ENCODE data around the gene LOXL3. TPM values are rescaled to one million over a fixed set of nuclear protein-coding genes. Genes with fewer than 3 reads are reported as not detected.

Gene LOXL3
- 47.9 and 59.3 TPM in 2 replicates for polyA plus RNA-seq (2012; rRNA removed)
- 20.3 and 30.5 TPM in 2 replicates for polyA plus RNA-seq (2012; cell fraction: cytosol; rRNA removed)
- polyA plus RNA-seq (2012; cell fraction: nucleus; rRNA removed) = 140 and 159 TPM in 2 replicates

DNA sequence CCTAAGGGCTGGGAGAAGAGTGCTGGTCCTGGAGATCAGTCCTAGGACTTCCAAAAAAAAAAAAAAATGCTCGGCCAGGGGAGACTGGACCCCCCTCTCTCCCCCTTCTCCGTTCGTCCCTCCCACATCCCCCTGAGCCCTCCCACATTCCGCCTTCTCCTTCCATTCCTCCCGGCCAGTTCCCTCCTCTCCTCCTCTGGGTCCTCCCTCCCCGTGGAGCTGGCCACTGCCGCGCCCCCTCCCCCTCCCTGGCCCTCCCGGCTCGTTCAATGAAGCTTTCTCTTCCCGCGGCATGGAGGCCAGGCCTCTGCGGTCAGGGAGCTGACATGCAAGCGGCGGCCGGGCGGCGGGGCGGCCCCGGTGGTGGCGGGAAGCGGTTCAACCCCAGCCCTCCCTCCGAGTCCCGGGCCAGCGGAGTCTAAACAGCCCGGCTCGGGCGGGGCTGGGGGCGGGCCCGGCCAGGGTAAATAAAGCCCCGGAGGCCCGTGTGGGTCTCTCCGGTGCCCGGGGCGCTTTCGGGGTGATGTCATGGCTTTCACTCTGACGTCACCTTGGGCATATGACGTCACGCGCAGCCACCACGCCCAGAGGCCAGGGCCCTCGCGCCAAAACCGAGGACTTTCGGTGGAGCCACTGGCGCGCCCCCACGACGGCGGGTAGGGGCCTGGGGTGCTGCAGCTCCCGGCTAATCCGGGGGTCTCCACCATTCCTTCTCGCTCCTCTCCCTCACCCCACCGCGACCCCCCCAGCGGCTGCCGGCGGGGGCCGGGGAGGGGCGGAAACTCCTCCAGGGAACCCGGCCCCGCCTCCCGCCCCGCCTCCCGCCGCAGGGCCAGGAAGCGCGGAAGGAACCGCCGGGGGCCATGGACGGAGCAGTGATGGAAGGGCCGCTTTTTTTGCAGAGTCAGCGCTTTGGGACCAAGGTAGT lies at the start of gene LOXL3, which contains the start of gene DOK1:
Gene LOXL3 (minus strand): TSS at position 51 of the 928 bp plus-strand sequence. CDS start 1,308 bp downstream, outside the sequence.
Gene DOK1 (plus strand): TSS at position 829 of the 928 bp plus-strand sequence. CDS start 35 bp downstream, at position 864.
- ChIA-PET CTCF (interaction anchor here (1.0 to 1.6 kb wide), 7 partner anchors 10 to 71 kb away, joined by 3 to 8 read pairs (median 5); partner anchors contain the start of genes CCDC142 and TTC31), POLR2A (interaction anchor here (0.7 to 1.6 kb wide), 3 partner anchors 39 to 99 kb away, joined by 3 to 4 read pairs (median 3); partner anchors contain the start of genes INO80B, TLX2 and WBP1)
- peak; percentile 98 for DNase-seq
- H3F3A ChIP-seq (replicated peaks; ENCODE audit: insufficient read depth) = peaks cover 20% of the 10 kb centered on the region
- no peaks in the 10 kb centered on the region for H3K27me3 ChIP-seq (ENCODE audit: insufficient read depth)
- H3K79me2 ChIP-seq (ENCODE audit: insufficient read depth) = peaks cover 66% of the 10 kb centered on the region
- peak within 1 kb of the TSS; percentile 98 for H3K4me2 ChIP-seq
- H3K4me3 ChIP-seq (ENCODE audit: low read depth in 2 of 2, low read length in 1 of 2) = peak within 1 kb of the TSS; percentile 86 to 91
- WGBS (ENCODE audit: low lambda C conversion rate) = 1% methylated on average over 21 of the region's 73 CpGs
- peak within 1 kb of the TSS; percentile 92 to 95 for H3K27ac ChIP-seq (ENCODE audit: low read depth in 2 of 2, low read length in 1 of 2)
- H3K9ac ChIP-seq = peak within 1 kb of the TSS; percentile 91
- H3K9me3 ChIP-seq = no peaks in the 10 kb centered on the region
- H3K36me3 ChIP-seq (replicated peaks in 1 of 2; ENCODE audit: control insufficient read depth in 1 of 2, insufficient read depth in 2 of 2, low read length in 1 of 2) = peaks cover 21 to 24% of the 10 kb centered on the region in 2 experiments
- H3K9me2 ChIP-seq = no peaks in the 10 kb centered on the region
- peak within 1 kb of the TSS; percentile 91 for H2AFZ ChIP-seq (ENCODE audit: low read depth)
- peaks cover 9 to 36% of the 10 kb centered on the region in 2 experiments; a peak in 3 of 4 replicates for H3K4me1 ChIP-seq (ENCODE audit: control insufficient read depth in 1 of 2, insufficient read depth in 2 of 2, low read depth in 1 of 2, low read length in 1 of 2)
- H4K20me1 ChIP-seq (ENCODE audit: insufficient read depth) = no peaks in the 10 kb centered on the region
- TF ChIP-seq MEF2A (IDR thresholded peaks at IDR 0.05; ENCODE audit: borderline replicate concordance, low read depth) (no peak), FOXM1 (IDR thresholded peaks at IDR 0.05; ENCODE audit: low read depth) (no peak), FOSL2 (IDR thresholded peaks at IDR 0.05; ENCODE audit: borderline replicate concordance, low read depth) (no peak), EZH2phosphoT487 (IDR thresholded peaks at IDR 0.05; ENCODE audit: borderline replicate concordance, low read depth) (no peak), GATA2 (CRISPR knock-in tag; IDR thresholded peaks at IDR 0.05) (no peak), NFIC (IDR thresholded peaks at IDR 0.05; ENCODE audit: borderline replicate concordance) (0 out of 2 replicates have a peak, but pooled peaks have one; percentile 9), TEAD4 (IDR thresholded peaks at IDR 0.05; ENCODE audit: borderline replicate concordance, insufficient read depth) (no peak), CHD2 (IDR thresholded peaks at IDR 0.05; ENCODE audit: low read length, partially characterized antibody) (peak; percentile 64), YY1 (IDR thresholded peaks at IDR 0.05; ENCODE audit: low read depth) (peak; percentile 63; the same call in 1 of the 2 replicates), FOXJ3 (CRISPR knock-in tag; IDR thresholded peaks at IDR 0.05) (no peak), SMC3 (IDR thresholded peaks at IDR 0.05; ENCODE audit: low read depth, low read length) (no peak), JUND (IDR thresholded peaks at IDR 0.05) (no peak), GABPA (IDR thresholded peaks at IDR 0.05; ENCODE audit: low read depth) (no peak), RFX5 (IDR thresholded peaks at IDR 0.05; ENCODE audit: low read length) (no peak), RCOR1 (IDR thresholded peaks at IDR 0.05; ENCODE audit: low read length) (no peak), RAD21 (IDR thresholded peaks at IDR 0.05; ENCODE audit: low read length) (no peak), POLR2AphosphoS5 (IDR thresholded peaks at IDR 0.05; ENCODE audit: low read depth, low read length) (peak; percentile 40; the same call in 1 of the 2 replicates), RXRA (IDR thresholded peaks at IDR 0.05; ENCODE audit: borderline replicate concordance, low read depth) (no peak), ELF1 (IDR thresholded peaks at IDR 0.05) (0 out of 2 replicates have a peak, but pooled peaks have one; percentile 45), TAF1 (IDR thresholded peaks at IDR 0.05; ENCODE audit: borderline replicate concordance, low read depth, low read length) (0 out of 2 replicates have a peak, but pooled peaks have one; percentile 23), MAX (IDR thresholded peaks at IDR 0.05; ENCODE audit: low read depth) (peak; percentile 54; the same call in 1 of the 2 replicates), NRF1 (IDR thresholded peaks at IDR 0.05; ENCODE audit: low read depth, low read length) (no peak), SIN3A (IDR thresholded peaks at IDR 0.05; ENCODE audit: borderline replicate concordance, low read depth, low read length) (no peak)
- TF ChIP-seq, protein P1, sequence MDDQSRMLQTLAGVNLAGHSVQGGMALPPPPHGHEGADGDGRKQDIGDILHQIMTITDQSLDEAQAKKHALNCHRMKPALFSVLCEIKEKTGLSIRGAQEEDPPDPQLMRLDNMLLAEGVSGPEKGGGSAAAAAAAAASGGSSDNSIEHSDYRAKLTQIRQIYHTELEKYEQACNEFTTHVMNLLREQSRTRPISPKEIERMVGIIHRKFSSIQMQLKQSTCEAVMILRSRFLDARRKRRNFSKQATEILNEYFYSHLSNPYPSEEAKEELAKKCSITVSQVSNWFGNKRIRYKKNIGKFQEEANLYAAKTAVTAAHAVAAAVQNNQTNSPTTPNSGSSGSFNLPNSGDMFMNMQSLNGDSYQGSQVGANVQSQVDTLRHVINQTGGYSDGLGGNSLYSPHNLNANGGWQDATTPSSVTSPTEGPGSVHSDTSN (IDR thresholded peaks at IDR 0.05) = no peak; the same call in 1 of the 2 replicates
- TF ChIP-seq, protein P2, sequence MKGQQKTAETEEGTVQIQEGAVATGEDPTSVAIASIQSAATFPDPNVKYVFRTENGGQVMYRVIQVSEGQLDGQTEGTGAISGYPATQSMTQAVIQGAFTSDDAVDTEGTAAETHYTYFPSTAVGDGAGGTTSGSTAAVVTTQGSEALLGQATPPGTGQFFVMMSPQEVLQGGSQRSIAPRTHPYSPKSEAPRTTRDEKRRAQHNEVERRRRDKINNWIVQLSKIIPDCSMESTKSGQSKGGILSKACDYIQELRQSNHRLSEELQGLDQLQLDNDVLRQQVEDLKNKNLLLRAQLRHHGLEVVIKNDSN (IDR thresholded peaks at IDR 0.05; ENCODE audit: borderline replicate concordance, low read depth) = no peak; the same call in 1 of the 2 replicates
- TF ChIP-seq, protein P3, sequence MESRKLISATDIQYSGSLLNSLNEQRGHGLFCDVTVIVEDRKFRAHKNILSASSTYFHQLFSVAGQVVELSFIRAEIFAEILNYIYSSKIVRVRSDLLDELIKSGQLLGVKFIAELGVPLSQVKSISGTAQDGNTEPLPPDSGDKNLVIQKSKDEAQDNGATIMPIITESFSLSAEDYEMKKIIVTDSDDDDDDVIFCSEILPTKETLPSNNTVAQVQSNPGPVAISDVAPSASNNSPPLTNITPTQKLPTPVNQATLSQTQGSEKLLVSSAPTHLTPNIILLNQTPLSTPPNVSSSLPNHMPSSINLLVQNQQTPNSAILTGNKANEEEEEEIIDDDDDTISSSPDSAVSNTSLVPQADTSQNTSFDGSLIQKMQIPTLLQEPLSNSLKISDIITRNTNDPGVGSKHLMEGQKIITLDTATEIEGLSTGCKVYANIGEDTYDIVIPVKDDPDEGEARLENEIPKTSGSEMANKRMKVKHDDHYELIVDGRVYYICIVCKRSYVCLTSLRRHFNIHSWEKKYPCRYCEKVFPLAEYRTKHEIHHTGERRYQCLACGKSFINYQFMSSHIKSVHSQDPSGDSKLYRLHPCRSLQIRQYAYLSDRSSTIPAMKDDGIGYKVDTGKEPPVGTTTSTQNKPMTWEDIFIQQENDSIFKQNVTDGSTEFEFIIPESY (IDR thresholded peaks at IDR 0.05; ENCODE audit: borderline replicate concordance, low read depth) = no peak
- TF ChIP-seq, protein P4, sequence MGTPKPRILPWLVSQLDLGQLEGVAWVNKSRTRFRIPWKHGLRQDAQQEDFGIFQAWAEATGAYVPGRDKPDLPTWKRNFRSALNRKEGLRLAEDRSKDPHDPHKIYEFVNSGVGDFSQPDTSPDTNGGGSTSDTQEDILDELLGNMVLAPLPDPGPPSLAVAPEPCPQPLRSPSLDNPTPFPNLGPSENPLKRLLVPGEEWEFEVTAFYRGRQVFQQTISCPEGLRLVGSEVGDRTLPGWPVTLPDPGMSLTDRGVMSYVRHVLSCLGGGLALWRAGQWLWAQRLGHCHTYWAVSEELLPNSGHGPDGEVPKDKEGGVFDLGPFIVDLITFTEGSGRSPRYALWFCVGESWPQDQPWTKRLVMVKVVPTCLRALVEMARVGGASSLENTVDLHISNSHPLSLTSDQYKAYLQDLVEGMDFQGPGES (IDR thresholded peaks at IDR 0.05; ENCODE audit: low read depth, low read length) = no peak
